RKO (cell line): Measurements from ENCODE around the gene RAD9B.
"Not testable (repeated sequence)": the region's sequence is repeated elsewhere in the genome, so short reads cannot be mapped to it uniquely, and the experiment has no call there.

Experiments used
- DNase-seq: peaks from one replicate; pipeline ENCODE4 v3.0.0-alpha.2; 2016; ENCODE audit warnings: low spot score

The RAD9B gene

DNA sequence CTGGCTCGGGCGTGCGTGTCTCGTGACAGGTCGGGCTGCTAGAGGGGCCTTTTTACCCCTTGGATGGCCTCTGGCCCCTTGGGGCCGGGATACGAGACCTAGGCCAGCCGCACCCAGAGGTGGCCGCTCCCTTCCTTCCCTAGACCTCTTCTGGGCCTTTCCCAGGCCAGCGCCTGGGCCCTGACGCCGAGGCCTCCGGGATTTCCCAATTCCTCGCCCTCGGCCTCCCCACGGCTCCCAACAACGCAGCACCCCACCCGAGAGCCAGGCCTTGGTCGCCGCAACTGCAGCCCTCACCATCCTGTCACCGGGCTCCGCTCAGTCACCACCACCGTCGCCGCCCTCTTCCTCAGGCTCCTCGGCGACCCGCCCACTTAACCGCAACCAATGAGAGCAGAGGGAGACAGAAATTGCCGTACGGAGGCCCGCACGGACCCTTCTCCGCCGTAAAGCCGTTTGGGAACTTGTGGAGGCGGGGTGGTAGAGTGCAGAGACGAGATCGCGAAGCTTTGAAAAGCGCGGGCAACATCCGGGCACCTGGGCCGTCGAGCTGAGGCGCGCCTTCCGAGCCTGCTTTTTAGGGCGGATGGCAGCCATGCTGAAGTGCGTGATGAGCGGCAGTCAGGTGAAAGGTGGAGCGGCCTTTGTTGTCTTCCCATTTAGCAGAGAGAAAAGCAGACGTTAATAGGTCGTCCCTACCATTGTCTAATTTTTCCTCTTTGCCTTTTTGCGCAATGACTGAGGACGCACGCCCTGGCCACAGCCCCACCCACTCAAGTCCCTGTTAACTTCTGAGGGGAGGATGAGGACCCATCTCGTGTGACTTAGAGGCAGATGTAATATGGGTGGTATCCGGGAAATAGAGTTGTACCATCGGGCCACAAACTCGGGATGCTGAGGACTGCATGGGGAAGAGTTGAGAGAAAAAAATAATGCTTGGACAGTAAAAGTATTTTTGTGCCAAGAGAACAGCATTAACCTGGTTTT lies at the start of gene RAD9B, which contains the start of gene VPS29:
TSS of gene RAD9B (plus strand) at position 580 of the 987 bp plus-strand sequence. CDS start at position 587, 7 bp downstream.
TSS of gene VPS29 (minus strand) at position 360 of the 987 bp plus-strand sequence. CDS start at position 300, 60 bp downstream.
- peak; percentile 99 for DNase-seq

DNA sequence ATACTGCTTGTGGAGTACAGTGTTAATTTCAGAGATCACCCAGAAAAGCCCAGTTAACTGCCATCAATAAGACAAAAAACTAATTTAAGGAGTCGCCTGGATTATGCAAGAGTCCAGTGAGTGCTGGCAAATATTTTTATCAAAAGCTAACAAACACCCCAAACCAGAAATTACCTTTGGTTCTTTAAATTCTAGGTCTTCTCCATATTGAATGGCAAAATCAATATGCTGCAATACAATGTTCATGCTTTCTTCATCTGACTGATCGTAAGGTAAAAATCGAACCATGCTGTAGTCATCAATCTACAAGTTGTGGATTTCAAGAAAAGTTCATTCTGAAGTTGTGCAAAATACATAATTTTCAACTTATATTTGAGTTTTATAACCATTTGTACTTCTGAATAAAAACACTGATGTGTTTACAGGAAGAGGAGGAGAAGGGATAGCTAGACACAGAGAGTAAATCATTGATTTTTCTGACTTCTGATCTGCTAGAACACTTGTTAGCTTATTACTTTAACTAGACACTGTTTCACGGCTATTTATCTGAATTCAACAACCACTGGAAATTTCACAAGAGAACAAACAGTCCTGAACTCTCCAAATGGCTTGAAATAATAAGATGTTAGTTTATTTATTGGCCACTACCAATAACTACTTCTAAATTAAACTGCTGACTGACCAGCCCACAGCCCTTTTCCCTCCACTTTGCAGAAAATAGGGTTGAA lies 48.4 kb upstream of the RAD9B start:
- no peak for DNase-seq

DNA sequence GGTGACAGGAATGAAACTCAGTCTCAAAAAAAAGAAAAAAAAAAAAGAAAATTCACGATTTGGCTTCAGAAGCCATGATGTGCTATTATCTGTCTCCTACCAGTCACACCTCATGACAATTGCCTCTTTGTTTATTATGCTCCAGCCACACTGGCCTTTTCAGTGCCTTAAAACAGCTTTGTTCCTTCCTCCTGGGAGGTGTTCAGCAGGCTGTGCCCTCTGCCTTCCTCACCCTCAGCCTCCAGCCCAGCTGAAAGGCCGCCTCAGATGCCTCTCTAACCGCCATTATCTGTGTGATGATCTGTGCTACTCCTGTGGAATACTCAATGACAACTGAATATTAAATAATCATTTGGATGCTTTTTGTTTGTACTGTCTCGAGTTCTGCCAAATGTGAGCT lies 43.4 kb upstream of the RAD9B start:
- DNase-seq, result no peak

- not testable (repeated sequence) for DNase-seq
Measured at GRCh38 chr12:110461189-110461588, 40.9 kb upstream of the RAD9B start.

DNA sequence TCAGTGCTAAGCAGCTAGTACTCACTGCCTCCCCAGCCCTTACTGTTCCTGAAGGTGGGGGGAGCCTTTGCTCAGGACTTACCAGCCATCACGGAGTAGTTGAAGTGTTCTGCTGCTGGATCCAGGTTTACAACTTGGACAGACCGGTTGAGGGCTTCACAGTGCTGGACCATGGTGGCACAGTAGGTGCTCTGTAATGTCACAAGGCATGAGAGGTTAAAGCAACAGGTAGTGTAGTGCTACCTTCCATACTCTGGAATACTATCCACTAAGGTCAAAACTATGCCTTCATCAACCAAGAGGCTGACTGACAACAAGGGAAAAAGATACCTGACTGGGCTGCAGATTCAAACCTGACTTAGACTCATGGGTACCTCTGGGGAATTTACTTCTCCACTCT lies 37.1 kb upstream of the RAD9B start:
- DNase-seq, result no peak

GRCh38 chr12:110465765-110466164 lies 36.4 kb upstream of the RAD9B start:
- DNase-seq, result not testable (repeated sequence)

DNA sequence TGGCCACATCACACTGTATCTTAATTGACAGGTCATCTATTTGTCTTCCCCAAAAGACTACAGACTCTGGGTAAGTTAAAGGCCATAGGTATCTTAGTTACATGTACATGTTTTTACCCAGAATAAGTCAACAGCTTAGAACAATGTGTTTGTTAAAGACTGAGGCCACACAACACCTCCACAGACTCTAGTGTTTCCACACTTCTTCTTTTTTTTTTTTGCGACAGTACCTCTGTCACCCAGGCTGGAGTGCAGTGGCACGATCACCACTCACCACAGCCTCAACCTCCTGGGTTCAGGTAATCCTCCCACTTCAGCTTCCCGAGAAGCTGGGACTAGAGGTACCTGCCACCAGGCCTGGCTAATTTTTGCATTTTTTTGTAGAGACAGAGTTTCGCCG lies 35.3 kb upstream of the RAD9B start:
- DNase-seq, result no peak

DNA sequence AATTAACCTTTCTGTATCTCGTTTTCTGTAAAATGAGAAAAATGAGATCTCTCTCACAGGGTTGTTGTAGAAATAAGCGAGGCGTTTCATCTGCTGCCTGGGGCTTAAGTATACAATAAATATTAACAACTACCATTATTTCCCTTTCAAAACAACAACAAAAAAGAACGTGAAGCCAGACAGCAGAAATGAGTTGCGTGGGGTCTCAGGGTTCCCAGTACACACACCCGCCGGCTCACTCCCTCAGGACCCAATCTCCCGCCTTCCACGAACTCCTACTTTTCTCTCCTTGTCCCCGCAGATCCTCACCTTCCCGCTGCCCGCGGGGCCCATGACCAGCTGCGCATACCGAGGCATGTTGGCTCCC lies 34.3 kb upstream of the RAD9B start:
- no peak for DNase-seq

DNA sequence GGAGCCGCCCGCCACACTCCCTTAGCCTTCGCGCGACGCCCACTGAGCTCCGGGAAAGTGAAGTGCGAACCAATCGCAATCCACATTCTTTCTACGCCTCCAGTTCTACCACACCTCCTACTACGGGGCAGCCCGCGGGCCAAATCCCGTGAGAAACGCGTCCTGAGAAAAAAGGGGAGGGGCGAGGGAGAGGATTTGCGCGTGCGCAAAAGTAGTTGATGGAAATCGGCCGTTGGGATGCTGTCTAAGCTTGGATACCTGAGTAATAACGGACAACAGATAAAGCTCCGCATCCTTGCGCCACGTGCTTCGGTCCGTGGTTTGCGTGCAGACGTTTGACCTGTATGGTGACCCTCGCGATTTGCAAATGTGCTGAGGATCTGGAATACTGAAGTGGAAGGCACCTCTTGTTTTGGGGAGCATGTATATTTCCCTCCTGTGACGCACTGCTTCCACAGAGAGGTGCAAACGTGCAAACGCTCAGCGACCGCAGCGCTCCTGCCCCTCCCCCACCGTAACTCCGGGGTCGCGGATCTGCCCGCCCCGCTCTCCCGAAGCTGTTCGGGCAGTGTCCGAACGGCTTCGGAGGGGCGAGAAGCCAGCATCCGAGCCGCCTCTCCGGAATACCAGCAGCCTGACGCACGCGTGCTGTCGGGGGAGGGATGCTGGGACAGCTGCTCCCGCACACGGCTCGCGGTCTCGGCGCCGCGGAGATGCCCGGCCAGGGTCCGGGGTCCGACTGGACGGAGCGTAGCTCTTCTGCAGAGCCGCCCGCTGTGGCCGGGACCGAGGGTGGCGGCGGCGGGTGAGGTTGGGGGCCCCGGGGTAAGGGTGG lies 33.7 kb upstream of the RAD9B start, which contains the start of the genes FAM216A and GPN3:
TSS of gene FAM216A (plus strand) at position 632 of the 835 bp plus-strand sequence. CDS start at position 663, 31 bp downstream.
TSS of gene GPN3 (minus strand) at position 44 of the 835 bp plus-strand sequence. CDS start 54 bp downstream, outside the sequence.
- DNase-seq, result peak; percentile 98

DNA sequence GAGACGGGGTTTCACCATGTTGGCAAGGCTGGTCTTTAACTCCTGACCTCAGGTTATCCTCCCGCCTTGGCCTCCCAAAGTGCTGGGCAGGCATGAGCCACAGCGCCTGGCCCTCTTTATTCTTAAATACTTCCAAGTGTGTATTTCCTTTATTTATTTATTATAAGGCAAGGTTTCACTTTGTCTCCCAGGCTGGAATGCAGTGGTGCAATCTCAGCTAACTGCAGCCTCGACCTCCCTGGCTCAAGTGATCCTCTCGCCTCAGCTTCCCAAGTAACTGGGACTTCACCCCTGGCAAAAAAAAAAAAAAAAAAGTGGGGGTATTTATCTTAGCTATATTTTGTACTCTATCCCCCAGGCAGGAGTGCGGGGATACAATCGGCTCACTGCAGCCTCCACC lies 26.7 kb upstream of the RAD9B start:
- DNase-seq, result no peak

GRCh38 chr12:110498984-110499706 lies 3.0 kb upstream of the RAD9B start:
- DNase-seq, result peak; percentile 87

GRCh38 chr12:110501399-110501751 lies 756 bp upstream of the RAD9B start:
- peak; percentile 87 for DNase-seq

DNA sequence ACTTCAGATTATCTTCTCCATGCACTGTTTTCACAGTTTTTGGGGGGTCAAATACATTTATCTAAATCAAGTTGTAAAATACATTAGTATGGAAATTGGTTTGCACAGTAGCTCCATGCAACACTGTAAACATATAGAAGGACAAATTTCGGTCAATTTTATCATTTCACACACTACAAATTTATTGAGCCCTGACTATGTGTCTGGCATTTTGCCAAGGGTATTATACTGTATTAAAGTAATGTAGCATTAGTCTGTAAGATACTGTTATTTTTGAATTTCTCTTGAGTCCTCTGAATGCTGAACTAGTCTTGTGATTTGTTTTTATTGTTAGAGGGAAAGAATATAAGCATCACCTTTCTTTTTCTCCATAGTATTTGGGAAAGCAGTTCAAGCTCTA lies 1.3 kb downstream of the RAD9B start:
- DNase-seq, result no peak

- DNase-seq, result no peak
Measured at GRCh38 chr12:110505332-110505731, 3.2 kb downstream of the RAD9B start.

DNA sequence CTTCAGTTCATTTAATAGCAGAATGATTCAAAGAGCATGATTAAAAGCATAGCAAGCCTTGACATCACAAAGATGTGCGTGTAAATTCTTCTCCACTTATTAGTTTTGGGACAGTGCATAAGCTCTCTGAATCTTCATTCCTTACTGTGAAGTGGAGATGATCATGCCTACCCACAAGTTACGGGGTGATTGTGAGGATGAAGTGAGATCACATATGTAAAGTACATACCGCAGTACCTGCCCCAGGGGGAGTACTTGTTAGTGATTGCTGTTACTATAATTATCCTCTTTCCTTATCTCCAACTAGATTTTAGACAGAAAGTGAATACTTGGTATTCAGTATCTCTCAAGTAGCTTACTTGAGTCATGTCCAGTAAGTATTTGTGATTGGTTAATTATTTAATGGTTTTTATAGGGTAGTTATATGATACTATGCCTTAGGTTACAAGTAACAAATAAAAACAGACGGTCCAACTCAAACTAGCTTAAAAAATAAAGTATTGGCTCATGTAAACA lies 6.0 kb downstream of the RAD9B start:
- no peak for DNase-seq

DNA sequence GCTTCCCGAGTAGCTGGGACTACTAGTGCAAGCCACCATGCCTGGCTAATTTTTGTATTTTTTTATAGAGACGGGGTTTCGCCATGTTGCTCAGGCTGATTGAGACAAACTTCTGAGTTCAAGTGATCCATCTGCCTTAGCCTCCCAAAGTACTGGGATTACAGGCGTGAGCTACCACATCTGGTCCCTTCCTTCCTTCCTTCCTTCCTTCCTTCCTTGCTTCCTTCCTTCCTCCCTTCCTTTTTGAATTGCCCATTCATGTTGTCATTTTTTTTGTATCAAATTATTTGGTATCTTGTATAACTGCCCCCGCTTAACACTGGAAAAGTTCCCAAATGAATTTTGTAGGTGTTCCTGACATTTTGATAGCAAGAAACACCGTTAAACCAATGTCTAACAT lies 11.7 kb downstream of the RAD9B start:
- no peak for DNase-seq

DNA sequence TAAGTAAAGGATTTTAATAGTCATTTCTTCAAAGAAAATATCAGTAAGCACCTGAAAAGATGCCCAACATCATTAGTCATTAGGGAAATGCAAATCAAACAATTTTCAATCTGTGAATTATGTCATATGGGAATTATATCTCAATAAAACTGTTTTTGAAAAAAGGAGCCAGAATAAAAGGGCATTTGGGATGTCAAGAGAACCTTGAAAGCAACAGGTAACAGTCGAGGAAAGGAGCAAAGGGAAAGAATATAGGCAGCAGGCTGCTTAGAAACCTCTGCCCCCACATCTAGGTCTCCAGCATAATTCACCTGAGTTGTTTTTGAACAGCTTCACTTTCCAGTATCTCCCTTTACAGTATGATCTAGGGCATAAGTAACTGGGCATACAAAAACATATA lies 12.2 kb downstream of the RAD9B start:
- DNase-seq, result no peak

DNA sequence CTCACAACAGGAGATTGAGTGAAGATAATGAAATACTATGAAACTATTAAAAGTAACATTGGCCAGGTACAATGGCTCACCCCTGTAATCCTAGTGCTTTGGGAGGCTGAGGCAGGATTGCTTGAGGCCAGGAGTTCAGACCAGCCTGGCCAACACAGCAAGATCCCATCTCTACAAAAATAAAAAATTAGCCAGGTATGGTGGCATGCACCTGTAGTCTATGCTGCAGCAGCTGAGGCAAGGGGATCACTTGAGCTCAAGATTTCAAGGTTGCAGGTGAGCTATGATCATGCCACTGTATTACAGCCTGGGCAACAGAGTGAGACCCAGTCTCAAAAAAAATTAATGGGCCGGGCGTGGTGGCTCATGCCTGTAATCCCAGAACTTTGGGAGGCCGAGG lies 14.9 kb downstream of the RAD9B start:
- no peak for DNase-seq

GRCh38 chr12:110518014-110518413 lies 15.9 kb downstream of the RAD9B start:
- not testable (repeated sequence) for DNase-seq

- DNase-seq, result not testable (repeated sequence)
Measured at GRCh38 chr12:110520876-110521712, 19.0 kb downstream of the RAD9B start.
